GM23338 (cell line): ENCODE data around the gene CFAP299. TPM values are rescaled to one million over a fixed set of nuclear protein-coding genes. Genes with fewer than 3 reads are reported as not detected.
"Not testable (repeated sequence)": the region's sequence is repeated elsewhere in the genome, so short reads cannot be mapped to it uniquely, and the experiment has no call there.

Source experiments
- ATAC-seq: fragments of 200-7000 bp; cut with Tn5 transposase; 3 replicates; pipeline ENCODE4 v1.9.1; 2020
- DNase-seq: peaks from one replicate; pipeline ENCODE4 v3.0.0-alpha.2; 2015; ENCODE audit warnings: low spot score
- H2AFZ ChIP-seq: fragments of 200-600 bp; sonication (generic); 2 replicates; pipeline ENCODE4 v1.8.0; 2016; ENCODE audit warnings: antibody characterized with exemption, mild to moderate bottlenecking, moderate library complexity
- H3F3A ChIP-seq: fragments of 200-600 bp; sonication (generic); replicated peaks from 2 replicates; pipeline ENCODE4 v1.8.0; 2017; ENCODE audit warnings: antibody characterized with exemption, mixed run types, low read depth
- H3K27ac ChIP-seq: fragments of 200-600 bp; sonication (generic); 2 replicates; pipeline ENCODE4 v1.6.1; 2016; ENCODE audit warnings: low read depth
- H3K27me3 ChIP-seq: fragments of 200-600 bp; sonication (generic); 2 replicates; pipeline ENCODE4 v1.8.0; 2016; ENCODE audit warnings: mild to moderate bottlenecking, mixed run types, moderate library complexity; ENCODE audit not compliant: insufficient read depth
- H3K36me3 ChIP-seq: fragments of 200-600 bp; sonication (generic); 2 replicates; pipeline ENCODE4 v1.8.0; 2016; ENCODE audit warnings: mild to moderate bottlenecking; ENCODE audit not compliant: insufficient read depth
- H3K4me1 ChIP-seq: fragments of 200-600 bp; sonication (generic); 2 replicates; pipeline ENCODE4 v1.8.0; 2016; ENCODE audit warnings: mild to moderate bottlenecking, moderate library complexity; ENCODE audit not compliant: insufficient read depth
- H3K4me2 ChIP-seq: fragments of 200-600 bp; sonication (generic); 2 replicates; pipeline ENCODE4 v1.7.1; 2017; ENCODE audit warnings: mixed run types
- H3K4me3 ChIP-seq: fragments of 200-600 bp; sonication (generic); 2 replicates; pipeline ENCODE4 v1.6.1; 2016; ENCODE audit warnings: mixed run types
- H3K79me2 ChIP-seq: fragments of 200-600 bp; sonication (generic); replicated peaks from 2 replicates; pipeline ENCODE4 v1.8.0; 2017; ENCODE audit warnings: mild to moderate bottlenecking; ENCODE audit not compliant: insufficient read depth
- H3K9me2 ChIP-seq: fragments of 200-600 bp; sonication (generic); 2 replicates; pipeline ENCODE4 v1.8.0; 2017; ENCODE audit not compliant: insufficient read depth
- H4K20me1 ChIP-seq: fragments of 200-600 bp; sonication (generic); replicated peaks from 2 replicates; pipeline ENCODE4 v1.8.0; 2017; ENCODE audit warnings: mild to moderate bottlenecking; ENCODE audit not compliant: insufficient read depth
- H3K27ac Mint-ChIP-seq: 2 replicates; pipeline ENCODE4 v1.8.0; 2020; ENCODE audit warnings: inconsistent platforms, mild to moderate bottlenecking, moderate library complexity, mixed read lengths
- H3K27me3 Mint-ChIP-seq: 3 replicates; pipeline ENCODE4 v1.8.0; 2022; ENCODE audit warnings: low read depth, mild to moderate bottlenecking, moderate library complexity, mixed read lengths, inconsistent platforms; ENCODE audit not compliant: insufficient read depth, poor library complexity
- H3K36me3 Mint-ChIP-seq: 3 replicates; pipeline ENCODE4 v1.8.0; 2021; ENCODE audit warnings: low read depth, mild to moderate bottlenecking, inconsistent platforms, moderate library complexity, mixed read lengths
- H3K4me1 Mint-ChIP-seq: 3 replicates; pipeline ENCODE4 v1.8.0; 2020; ENCODE audit warnings: mild to moderate bottlenecking, inconsistent platforms, mixed read lengths
- H3K4me3 Mint-ChIP-seq: 3 replicates; pipeline ENCODE4 v1.8.0; 2021; ENCODE audit warnings: moderate library complexity, mild to moderate bottlenecking, inconsistent platforms, mixed read lengths
- H3K9me3 Mint-ChIP-seq: 3 replicates; pipeline ENCODE4 v1.8.0; 2020; ENCODE audit warnings: moderate library complexity, mild to moderate bottlenecking, inconsistent platforms, mixed read lengths
- CREB1 ChIP-seq: fragments of 250-450 bp; sonication (Bioruptor Pico); IDR thresholded peaks from 2 replicates; pipeline ENCODE4 v1.5.0; 2020; ENCODE audit warnings: low read depth, mild to moderate bottlenecking, moderate library complexity
- EZH2 ChIP-seq: fragments of 200-600 bp; sonication (generic); IDR thresholded peaks from one replicate; pipeline ENCODE4 v1.8.0; 2017; ENCODE audit warnings: antibody characterized with exemption, mild to moderate bottlenecking, low read depth; ENCODE audit not compliant: unreplicated experiment
- NANOG ChIP-seq: IDR thresholded peaks from 2 replicates; pipeline ENCODE4 v1.6.1; 2016; ENCODE audit warnings: antibody characterized with exemption, borderline replicate concordance
- STAT1 ChIP-seq: IDR thresholded peaks from one replicate; pipeline ENCODE4 v1.6.1; 2016; ENCODE audit warnings: antibody characterized with exemption; ENCODE audit not compliant: unreplicated experiment
- polyA plus RNA-seq: library from polyadenylated mRNA; unstranded; fragments of >200 nt; fragmentation: Nextera tagmentation; extraction: Ambion mirVana; gene quantifications from 2 replicates; pipeline ENCODE4 v1.2.1, GENCODE V29; 2016
- total RNA-seq: library from RNA; depleted of rRNA; stranded (reverse); fragments of >200 nt; shearing (Covaris generic); gene quantifications from 2 replicates; pipeline ENCODE4 v1.2.3, GENCODE V29; 2014
- TF ChIP-seq, protein P1 (sequence below): IDR thresholded peaks from one replicate; pipeline ENCODE4 v1.6.1; 2018; ENCODE audit warnings: antibody characterized with exemption; ENCODE audit not compliant: unreplicated experiment
- TF ChIP-seq, protein P2 (sequence below): IDR thresholded peaks from 2 replicates; pipeline ENCODE4 v1.6.1; 2016; ENCODE audit warnings: antibody characterized with exemption

The CFAP299 gene
- total and polyA plus RNA-seq, 2 experiments from 2014 or later = not detected

DNA sequence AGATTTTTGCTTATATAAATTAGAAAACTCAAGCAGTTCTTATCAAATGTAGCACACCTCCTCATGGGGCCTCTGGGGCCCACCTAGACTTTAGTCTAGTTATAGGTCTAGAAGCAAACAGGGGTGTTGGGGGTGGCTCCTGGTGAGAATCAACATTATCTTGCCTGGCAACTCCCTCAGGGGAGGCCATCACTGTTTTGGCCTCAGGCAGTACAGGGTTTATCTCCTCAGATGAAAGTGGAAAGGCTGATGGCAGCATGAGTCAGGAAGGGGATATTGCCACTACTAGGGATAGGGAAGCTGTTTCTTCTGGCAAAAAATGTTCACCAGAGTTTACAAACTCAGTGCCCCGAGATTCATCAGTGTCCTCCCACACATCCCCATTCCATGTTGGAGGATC, 462.6 kb downstream of the CFAP299 start:
- Mint-ChIP-seq H3K4me1 (0 out of 3 replicates have a peak, but pooled peaks cover 4% of the 10 kb centered on the region), H3K27ac (no peak overlapping the region), H3K27me3 (no peaks in the 10 kb centered on the region), H3K36me3 (peaks cover 5% of the 10 kb centered on the region; the same call in 2 of the 3 replicates), H3K4me3 (no peak overlapping the region), H3K9me3 (peaks cover 23% of the 10 kb centered on the region)
- Histone ChIP-seq H3K4me2 (no peak overlapping the region), H4K20me1 (no peaks in the 10 kb centered on the region), H3K4me3 (no peak overlapping the region), H3K27ac (no peak overlapping the region), H3K9me2 (peaks cover 7% of the 10 kb centered on the region; the same call in 1 of the 2 replicates), H3K36me3 (no peaks in the 10 kb centered on the region), H2AFZ (peak overlapping the region; percentile 72; the same call in 1 of the 2 replicates), H3K79me2 (no peaks in the 10 kb centered on the region), H3F3A (no peaks in the 10 kb centered on the region), H3K27me3 (no peaks in the 10 kb centered on the region), H3K4me1 (peaks cover 4% of the 10 kb centered on the region; the same call in 1 of the 2 replicates)
- DNase-seq = no peak
- TF ChIP-seq NANOG (no peak), EZH2 (no peak), STAT1 (no peak), CREB1 (CRISPR knock-in tag) (no peak)
- TF ChIP-seq, protein P1, sequence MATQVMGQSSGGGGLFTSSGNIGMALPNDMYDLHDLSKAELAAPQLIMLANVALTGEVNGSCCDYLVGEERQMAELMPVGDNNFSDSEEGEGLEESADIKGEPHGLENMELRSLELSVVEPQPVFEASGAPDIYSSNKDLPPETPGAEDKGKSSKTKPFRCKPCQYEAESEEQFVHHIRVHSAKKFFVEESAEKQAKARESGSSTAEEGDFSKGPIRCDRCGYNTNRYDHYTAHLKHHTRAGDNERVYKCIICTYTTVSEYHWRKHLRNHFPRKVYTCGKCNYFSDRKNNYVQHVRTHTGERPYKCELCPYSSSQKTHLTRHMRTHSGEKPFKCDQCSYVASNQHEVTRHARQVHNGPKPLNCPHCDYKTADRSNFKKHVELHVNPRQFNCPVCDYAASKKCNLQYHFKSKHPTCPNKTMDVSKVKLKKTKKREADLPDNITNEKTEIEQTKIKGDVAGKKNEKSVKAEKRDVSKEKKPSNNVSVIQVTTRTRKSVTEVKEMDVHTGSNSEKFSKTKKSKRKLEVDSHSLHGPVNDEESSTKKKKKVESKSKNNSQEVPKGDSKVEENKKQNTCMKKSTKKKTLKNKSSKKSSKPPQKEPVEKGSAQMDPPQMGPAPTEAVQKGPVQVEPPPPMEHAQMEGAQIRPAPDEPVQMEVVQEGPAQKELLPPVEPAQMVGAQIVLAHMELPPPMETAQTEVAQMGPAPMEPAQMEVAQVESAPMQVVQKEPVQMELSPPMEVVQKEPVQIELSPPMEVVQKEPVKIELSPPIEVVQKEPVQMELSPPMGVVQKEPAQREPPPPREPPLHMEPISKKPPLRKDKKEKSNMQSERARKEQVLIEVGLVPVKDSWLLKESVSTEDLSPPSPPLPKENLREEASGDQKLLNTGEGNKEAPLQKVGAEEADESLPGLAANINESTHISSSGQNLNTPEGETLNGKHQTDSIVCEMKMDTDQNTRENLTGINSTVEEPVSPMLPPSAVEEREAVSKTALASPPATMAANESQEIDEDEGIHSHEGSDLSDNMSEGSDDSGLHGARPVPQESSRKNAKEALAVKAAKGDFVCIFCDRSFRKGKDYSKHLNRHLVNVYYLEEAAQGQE = no peak
- TF ChIP-seq, protein P2, sequence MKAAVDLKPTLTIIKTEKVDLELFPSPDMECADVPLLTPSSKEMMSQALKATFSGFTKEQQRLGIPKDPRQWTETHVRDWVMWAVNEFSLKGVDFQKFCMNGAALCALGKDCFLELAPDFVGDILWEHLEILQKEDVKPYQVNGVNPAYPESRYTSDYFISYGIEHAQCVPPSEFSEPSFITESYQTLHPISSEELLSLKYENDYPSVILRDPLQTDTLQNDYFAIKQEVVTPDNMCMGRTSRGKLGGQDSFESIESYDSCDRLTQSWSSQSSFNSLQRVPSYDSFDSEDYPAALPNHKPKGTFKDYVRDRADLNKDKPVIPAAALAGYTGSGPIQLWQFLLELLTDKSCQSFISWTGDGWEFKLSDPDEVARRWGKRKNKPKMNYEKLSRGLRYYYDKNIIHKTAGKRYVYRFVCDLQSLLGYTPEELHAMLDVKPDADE = no peak
- ATAC-seq = no peak

DNA sequence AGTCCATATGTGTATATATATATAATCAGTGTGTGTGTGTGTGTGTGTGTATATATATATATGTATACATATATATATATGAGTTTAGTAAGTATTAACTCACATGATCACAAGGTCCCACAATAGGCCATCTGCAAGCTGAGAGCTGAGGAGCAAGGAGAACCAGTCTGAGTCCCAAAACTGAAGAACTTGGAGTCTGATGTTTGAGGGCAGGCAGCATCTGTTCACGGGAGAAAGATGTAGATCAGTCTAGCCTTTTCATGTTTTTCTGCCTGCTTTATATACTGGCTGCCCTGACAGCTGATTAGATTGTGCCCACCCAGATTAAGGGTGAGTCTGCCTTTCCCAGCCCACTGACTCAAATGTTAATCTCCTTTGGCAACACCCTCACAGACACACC, 465.2 kb downstream of the CFAP299 start:
- H3K27me3 Mint-ChIP-seq, H3K4me2 ChIP-seq, H3K36me3 ChIP-seq, ATAC-seq, H3K4me1 Mint-ChIP-seq, H3K9me2 ChIP-seq, H3K27ac ChIP-seq, H3F3A ChIP-seq, H3K4me1 ChIP-seq, H3K36me3 Mint-ChIP-seq, H3K4me3 ChIP-seq, DNase-seq, H2AFZ ChIP-seq, H3K27ac Mint-ChIP-seq, H3K4me3 Mint-ChIP-seq, H3K27me3 ChIP-seq, H4K20me1 ChIP-seq, H3K79me2 ChIP-seq: not testable (repeated sequence)
- peaks cover 18% of the 10 kb centered on the region for H3K9me3 Mint-ChIP-seq
